ENCODE measurements around the gene HOXA9. TPM values are rescaled to one million over a fixed set of nuclear protein-coding genes. Genes with fewer than 3 reads are reported as not detected.

Gene HOXA9
- total RNA-seq, 2 donors from 2014 or later: not detected

DNA sequence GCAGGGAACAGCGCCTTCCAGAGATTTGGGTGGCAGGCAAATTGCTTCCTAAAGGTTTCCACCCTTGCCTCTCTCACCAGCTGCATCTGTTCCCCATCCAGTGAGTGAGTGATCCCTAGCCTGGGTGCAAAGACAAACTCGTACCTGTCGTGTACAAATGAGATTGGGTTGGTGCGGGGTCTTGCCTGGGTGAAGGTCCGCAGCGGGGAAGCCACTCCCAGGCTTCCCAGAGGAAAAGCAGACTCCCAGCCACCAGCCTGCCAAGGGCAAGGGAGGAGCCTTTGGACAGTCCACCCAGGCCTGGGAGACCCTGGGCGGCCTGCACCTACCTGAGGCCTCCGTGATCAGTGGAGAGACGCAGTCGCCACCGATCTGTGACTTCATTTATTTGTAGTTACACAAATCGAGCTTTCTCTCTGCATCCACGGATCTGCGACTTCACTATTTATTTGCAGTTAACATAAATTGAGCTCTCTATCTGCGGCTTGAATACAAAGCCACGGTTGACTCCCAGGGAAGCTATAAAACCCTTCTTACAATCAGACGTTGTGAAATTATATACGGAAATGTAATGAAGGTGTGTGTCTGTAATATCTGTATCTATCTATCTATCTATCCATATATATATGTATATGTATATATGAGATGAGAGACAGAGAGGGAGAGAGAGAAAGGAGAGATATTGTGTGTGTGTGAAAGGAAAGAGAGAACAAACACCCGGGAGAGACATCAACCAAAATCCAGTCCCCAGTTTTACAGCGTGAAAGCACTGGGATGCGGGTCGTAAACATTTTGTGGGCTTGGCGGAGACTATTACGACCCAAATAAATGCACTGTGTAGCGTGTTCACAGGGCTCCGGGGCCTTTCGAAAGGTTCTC lies 5.8 kb downstream of the HOXA9 start:
- H3K27ac ChIP-seq: no peak overlapping the region
- H3K36me3 ChIP-seq: no peaks in the 10 kb centered on the region
- TF ChIP-seq, protein P1, sequence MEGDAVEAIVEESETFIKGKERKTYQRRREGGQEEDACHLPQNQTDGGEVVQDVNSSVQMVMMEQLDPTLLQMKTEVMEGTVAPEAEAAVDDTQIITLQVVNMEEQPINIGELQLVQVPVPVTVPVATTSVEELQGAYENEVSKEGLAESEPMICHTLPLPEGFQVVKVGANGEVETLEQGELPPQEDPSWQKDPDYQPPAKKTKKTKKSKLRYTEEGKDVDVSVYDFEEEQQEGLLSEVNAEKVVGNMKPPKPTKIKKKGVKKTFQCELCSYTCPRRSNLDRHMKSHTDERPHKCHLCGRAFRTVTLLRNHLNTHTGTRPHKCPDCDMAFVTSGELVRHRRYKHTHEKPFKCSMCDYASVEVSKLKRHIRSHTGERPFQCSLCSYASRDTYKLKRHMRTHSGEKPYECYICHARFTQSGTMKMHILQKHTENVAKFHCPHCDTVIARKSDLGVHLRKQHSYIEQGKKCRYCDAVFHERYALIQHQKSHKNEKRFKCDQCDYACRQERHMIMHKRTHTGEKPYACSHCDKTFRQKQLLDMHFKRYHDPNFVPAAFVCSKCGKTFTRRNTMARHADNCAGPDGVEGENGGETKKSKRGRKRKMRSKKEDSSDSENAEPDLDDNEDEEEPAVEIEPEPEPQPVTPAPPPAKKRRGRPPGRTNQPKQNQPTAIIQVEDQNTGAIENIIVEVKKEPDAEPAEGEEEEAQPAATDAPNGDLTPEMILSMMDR (IDR thresholded peaks at IDR 0.05): no peak
- DNase-seq (ENCODE audit: low spot score) (no peak), ATAC-seq (ENCODE audit: insufficient number of reproducible peaks, low FRiP score, low read depth) (no peak)
- H3K9me3 ChIP-seq: no peaks in the 10 kb centered on the region
- no peaks in the 10 kb centered on the region for H3K27me3 ChIP-seq (replicated peaks; ENCODE audit: insufficient read depth)
- peaks cover 13 to 24% of the 10 kb centered on the region in 2 donors for H3K4me1 ChIP-seq (ENCODE audit: control insufficient read depth in 1 of 2, low read depth in 2 of 2)
- H3K4me3 ChIP-seq: peak overlapping the region; percentile 78

DNA sequence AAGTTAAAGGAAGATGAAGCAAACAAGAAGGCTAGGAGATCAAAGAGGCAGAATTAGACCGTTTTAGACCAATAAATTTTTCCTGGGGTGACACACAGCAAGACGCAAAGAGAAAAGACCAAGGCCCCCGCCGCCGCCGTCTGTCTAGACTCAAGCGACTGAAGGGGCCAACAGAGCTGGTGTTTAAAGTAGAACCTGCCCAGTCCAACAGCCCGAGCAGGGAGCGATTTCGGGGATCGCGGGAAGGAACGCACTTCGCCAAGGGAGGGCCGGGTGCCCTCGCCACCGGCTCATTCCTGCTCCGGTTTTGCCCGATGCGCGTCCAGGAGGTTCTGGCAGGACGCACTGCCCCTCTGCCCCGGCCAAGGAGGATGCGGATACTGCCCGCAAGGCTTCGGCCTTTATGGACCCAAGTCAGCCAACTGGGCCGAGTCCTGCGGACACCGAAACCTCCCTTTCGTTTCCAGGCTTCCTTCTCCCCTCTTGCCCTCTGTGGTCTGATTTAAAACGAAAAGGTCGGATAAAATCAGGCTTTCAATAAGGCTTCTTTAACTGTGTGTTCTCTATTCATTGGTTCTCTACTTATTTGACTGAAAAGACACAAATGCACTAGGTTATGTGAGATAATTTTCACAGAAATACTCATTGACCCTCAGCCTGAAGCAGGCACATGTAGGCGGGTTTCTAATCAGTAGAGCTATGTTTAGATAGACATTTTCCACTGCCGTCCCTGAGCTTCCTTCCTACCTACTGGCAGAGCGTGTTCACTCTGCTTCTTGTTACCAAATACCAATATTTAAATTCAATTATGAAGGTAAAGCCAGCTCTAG lies 6.7 kb downstream of the HOXA9 start:
- TF ChIP-seq, protein P1 (IDR thresholded peaks at IDR 0.05): no peak
- H3K4me3 ChIP-seq: no peak overlapping the region
- DNase-seq (ENCODE audit: low spot score): no peak
- H3K36me3 ChIP-seq: no peaks in the 10 kb centered on the region
- H3K27me3 ChIP-seq (replicated peaks; ENCODE audit: insufficient read depth): no peaks in the 10 kb centered on the region
- H3K4me1 ChIP-seq (ENCODE audit: control insufficient read depth in 1 of 2, low read depth in 2 of 2): peaks cover 13 to 24% of the 10 kb centered on the region in 2 donors
- H3K9me3 ChIP-seq: no peaks in the 10 kb centered on the region
- no peak overlapping the region for H3K27ac ChIP-seq
- ATAC-seq (ENCODE audit: insufficient number of reproducible peaks, low FRiP score, low read depth): no peak

DNA sequence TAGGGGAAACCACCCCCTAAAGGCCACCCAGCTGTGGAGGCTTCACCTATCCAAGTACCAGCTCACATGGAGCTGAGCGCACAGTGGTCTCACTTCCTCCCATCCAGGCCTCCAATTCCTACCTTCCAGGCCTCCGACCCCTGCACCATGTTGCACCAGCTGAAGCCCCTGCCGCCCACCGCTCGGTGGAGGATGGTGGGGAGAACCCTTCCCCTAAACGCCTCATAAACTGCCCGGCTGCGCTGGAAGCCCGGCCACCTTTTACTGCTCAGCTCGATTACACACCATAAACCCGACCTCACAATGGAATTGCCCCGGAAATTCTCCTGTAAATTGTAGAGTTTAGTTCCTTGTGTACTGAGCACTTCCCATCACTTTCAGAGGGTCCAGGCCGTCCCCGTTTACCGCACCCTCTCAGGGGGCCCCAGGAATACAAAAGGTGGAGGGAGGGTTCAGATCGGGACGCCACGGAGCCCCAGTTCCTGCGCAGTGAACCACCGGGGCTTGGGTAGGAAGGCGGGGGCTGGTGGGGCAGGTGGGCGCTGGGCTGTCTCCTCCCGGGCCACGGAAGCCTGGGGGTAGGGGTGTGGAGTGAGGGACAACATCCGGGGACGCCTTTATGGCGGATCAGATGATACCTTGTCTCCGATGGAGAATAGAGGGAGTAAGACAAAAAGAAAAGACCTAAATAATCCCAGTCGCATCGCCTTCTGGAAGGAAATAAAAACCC lies 7.5 kb downstream of the HOXA9 start:
- no peak for ATAC-seq (ENCODE audit: insufficient number of reproducible peaks, low FRiP score, low read depth)
- no peak for DNase-seq (ENCODE audit: low spot score)
- TF ChIP-seq, protein P1 (IDR thresholded peaks at IDR 0.05): no peak
- no peaks in the 10 kb centered on the region for H3K9me3 ChIP-seq
- no peak overlapping the region for H3K4me3 ChIP-seq
- H3K36me3 ChIP-seq: no peaks in the 10 kb centered on the region
- peaks cover 13 to 27% of the 10 kb centered on the region in 2 donors for H3K4me1 ChIP-seq (ENCODE audit: control insufficient read depth in 1 of 2, low read depth in 2 of 2)
- H3K27ac ChIP-seq: no peak overlapping the region
- no peaks in the 10 kb centered on the region for H3K27me3 ChIP-seq (replicated peaks; ENCODE audit: insufficient read depth)

DNA sequence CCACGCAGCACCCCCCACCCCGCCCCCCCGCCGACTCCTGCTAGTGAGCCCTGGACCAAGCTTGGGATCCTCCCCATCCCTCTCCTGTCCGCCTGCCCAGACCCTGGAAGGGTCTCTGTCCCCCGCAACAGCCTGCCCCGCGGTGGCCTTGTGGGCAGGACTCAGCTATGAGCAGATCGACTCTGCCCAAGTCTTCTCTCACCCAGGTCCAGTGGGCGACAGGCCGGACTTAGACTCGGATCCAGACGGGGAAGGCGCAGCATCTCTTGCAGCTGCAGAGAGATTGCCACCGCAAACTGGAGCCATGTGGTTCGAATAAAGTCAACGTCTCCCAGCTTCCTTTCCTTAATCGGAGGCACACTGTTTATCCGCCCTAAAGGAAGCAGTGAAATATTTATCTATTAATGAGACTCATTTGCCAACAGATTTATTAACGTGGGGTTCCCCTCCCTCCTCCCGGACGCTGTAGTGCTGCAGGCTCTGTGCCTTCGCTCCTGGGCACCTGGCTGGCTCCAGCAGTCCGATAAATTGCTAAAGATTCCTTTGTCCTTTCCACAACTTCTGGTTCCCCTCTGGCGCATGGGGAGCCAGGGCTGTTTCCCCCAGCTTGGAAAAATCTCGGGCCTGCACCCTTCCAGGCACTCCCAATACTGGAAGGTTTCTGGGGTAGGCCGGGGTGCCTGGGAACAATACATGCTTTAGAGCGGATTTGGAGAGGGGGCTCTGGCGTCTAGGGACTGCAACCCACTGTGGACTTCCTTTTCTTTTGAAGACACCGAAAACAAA lies 8.2 kb downstream of the HOXA9 start:
- peaks cover 13 to 30% of the 10 kb centered on the region in 2 donors for H3K4me1 ChIP-seq (ENCODE audit: control insufficient read depth in 1 of 2, low read depth in 2 of 2)
- H3K27me3 ChIP-seq (replicated peaks; ENCODE audit: insufficient read depth): no peaks in the 10 kb centered on the region
- ATAC-seq (ENCODE audit: insufficient number of reproducible peaks, low FRiP score, low read depth) (no peak), DNase-seq (ENCODE audit: low spot score) (no peak)
- TF ChIP-seq, protein P1 (IDR thresholded peaks at IDR 0.05): no peak
- H3K27ac ChIP-seq: no peak overlapping the region
- H3K9me3 ChIP-seq: no peaks in the 10 kb centered on the region
- no peaks in the 10 kb centered on the region for H3K36me3 ChIP-seq
- H3K4me3 ChIP-seq: peak overlapping the region; percentile 72
